DMS53 treated with DMSO at 0.1 percent for 48 hours (cell line): ENCODE data around the gene PACS1.
"Not testable (repeated sequence)": the region's sequence is repeated elsewhere in the genome, so short reads cannot be mapped to it uniquely, and the experiment has no call there.

ENCODE experiments used
- DNase-seq: peaks from one replicate; lab custom pipeline; 2025; ENCODE audit not compliant: unreplicated experiment; lab: John Stamatoyannopoulos, UW

PACS1 gene

GRCh38 chr11:66268952-66269905 is 199.2 kb downstream of the PACS1 start:
- DNase-seq: no peak

- DNase-seq: no peak
Observed at GRCh38 chr11:66271816-66272215, 201.7 kb downstream of the PACS1 start.

- no peak for DNase-seq
Observed at GRCh38 chr11:66272596-66272995, 202.5 kb downstream of the PACS1 start.

GRCh38 chr11:66274219-66274618 is 204.1 kb downstream of the PACS1 start:
- no peak for DNase-seq

GRCh38 chr11:66275396-66275795 is 205.3 kb downstream of the PACS1 start:
- no peak for DNase-seq

GRCh38 chr11:66275984-66276612 is 206.0 kb downstream of the PACS1 start:
- no peak for DNase-seq

- not testable (repeated sequence) for DNase-seq
Observed at GRCh38 chr11:66276619-66277018, 206.5 kb downstream of the PACS1 start.

- not testable (repeated sequence) for DNase-seq
Observed at GRCh38 chr11:66277064-66277463, 207.0 kb downstream of the PACS1 start.

- DNase-seq: peak; percentile 50
Observed at GRCh38 chr11:66277471-66278362, 207.6 kb downstream of the PACS1 start, which contains the start of gene CNIH2. TSS of gene CNIH2 (plus strand) at chr11:66278175. CDS start at chr11:66278457, 282 bp downstream.

GRCh38 chr11:66278363-66279091 is 208.5 kb downstream of the PACS1 start:
- no peak for DNase-seq

- DNase-seq: no peak
Observed at GRCh38 chr11:66279092-66279734, 209.1 kb downstream of the PACS1 start.

- no peak for DNase-seq
Observed at GRCh38 chr11:66280428-66280827, 210.4 kb downstream of the PACS1 start.

- no peak for DNase-seq
Observed at GRCh38 chr11:66281001-66281400, 210.9 kb downstream of the PACS1 start.

GRCh38 chr11:66281776-66282467 is 211.8 kb downstream of the PACS1 start:
- no peak for DNase-seq

- DNase-seq: peak; percentile 98
Observed at GRCh38 chr11:66282468-66283455, 212.7 kb downstream of the PACS1 start.

- no peak for DNase-seq
Observed at GRCh38 chr11:66283461-66284105, 213.5 kb downstream of the PACS1 start.

- DNase-seq: no peak
Observed at GRCh38 chr11:66284526-66285078, 214.5 kb downstream of the PACS1 start.
